Left lung (tissue), 10 donors: Measurements from ENCODE around the gene GAPDHS. TPM values are rescaled to one million over a fixed set of nuclear protein-coding genes. Genes with fewer than 3 reads are reported as not detected.

Source experiments
- ATAC-seq: fragments of 200-7000 bp; cut with Tn5 transposase; one replicate; pipeline ENCODE4 v1.9.1; 2020; ENCODE audit warnings: moderate library complexity
- DNase-seq, 4 donors: peaks; one replicate each; pipeline ENCODE4 v3.0.0-alpha.2; 2013 to 2020
- H3K27ac ChIP-seq, 2 donors: fragments of 200-600 bp; sonication (generic) in 1 of 2; one replicate each; pipeline versions ENCODE4 v1.5.0 to v1.8.0; 2020 to 2021
- H3K27me3 ChIP-seq, 2 donors: fragments of 200-600 bp; sonication (generic) in 1 of 2; one replicate each; pipeline versions ENCODE4 v1.5.0 to v1.8.0; 2020 to 2021
- H3K36me3 ChIP-seq, 2 donors: fragments of 200-600 bp; sonication (generic) in 1 of 2; one replicate each; pipeline versions ENCODE4 v1.5.0 to v1.8.0; 2020 to 2021
- H3K4me1 ChIP-seq, 2 donors: fragments of 200-600 bp; one replicate each; pipeline ENCODE4 v1.8.0; 2021
- H3K4me3 ChIP-seq, 2 donors: fragments of 200-600 bp; sonication (generic) in 1 of 2; one replicate each; pipeline versions ENCODE4 v1.5.0 to v1.8.0; 2020 to 2021; ENCODE audit warnings: mild to moderate bottlenecking in 1 of 2
- H3K9me3 ChIP-seq, 2 donors: fragments of 200-600 bp; sonication (generic) in 1 of 2; one replicate each; pipeline versions ENCODE4 v1.5.0 to v1.8.0; 2020 to 2021
- CTCF ChIP-seq, 2 donors: fragments of 200-600 bp; sonication (generic) in 1 of 2; IDR thresholded peaks; one replicate each; pipeline versions ENCODE4 v1.5.0 to v1.8.0; 2021; ENCODE audit warnings: antibody characterized with exemption in 2 of 2
- intact Hi-C, 2 donors: fragments of 100-400 bp; cut with DNase I; formaldehyde crosslinking; loops; one replicate each; pipeline versions ENCODE4 v1.11.2 to v1.14.2; 2022
- polyA plus RNA-seq, 6 donors: library from polyadenylated mRNA; unstranded; fragments of 120-200 nt; gene quantifications; one replicate each; pipeline ENCODE4 v1.2.1, GENCODE V29; 2013; ENCODE audit not compliant: insufficient read length in 6 of 6
- total RNA-seq, 2 donors: library from RNA; stranded (reverse); fragmentation: NEBNext Ultra II Directional; extraction: Animal tissue kit (Norgen Biotek cat#: 25700); gene quantifications; one replicate each; pipeline ENCODE4 v1.2.1, GENCODE V29; 2021
- donor health status: DM: no; HTN: yes; CAD: no.
- donor health status: DM: no; HTN: no; CAD: no.

The GAPDHS gene
- total and polyA plus RNA-seq, 8 donors: not detected

- H3K27me3 ChIP-seq: peaks cover 13 to 56% of the 10 kb centered on the region in 2 donors
- no peak overlapping the region for H3K27ac ChIP-seq
- ATAC-seq: no peak
- intact Hi-C loops: no loop called here
- H3K4me1 ChIP-seq: peaks cover 0 to 8% of the 10 kb centered on the region in 2 donors
- no peak for TF ChIP-seq CTCF (IDR thresholded peaks at IDR 0.05)
- H3K9me3 ChIP-seq: no peaks in the 10 kb centered on the region
- H3K4me3 ChIP-seq: no peak overlapping the region
- DNase-seq: no peak
- peaks cover 0 to 3% of the 10 kb centered on the region in 2 donors for H3K36me3 ChIP-seq
Observed at GRCh38 chr19:35556025-35556590, 22.9 kb downstream of the GAPDHS start.

- no peak for ATAC-seq
- TF ChIP-seq CTCF (IDR thresholded peaks at IDR 0.05): no peak
- H3K36me3 ChIP-seq: no peaks in the 10 kb centered on the region
- no peak overlapping the region for H3K27ac ChIP-seq
- intact Hi-C loops: no loop called here
- H3K4me1 ChIP-seq: peaks cover 0 to 8% of the 10 kb centered on the region in 2 donors
- H3K4me3 ChIP-seq: no peak overlapping the region
- no peaks in the 10 kb centered on the region for H3K9me3 ChIP-seq
- no peak for DNase-seq
- peaks cover 13 to 65% of the 10 kb centered on the region in 2 donors for H3K27me3 ChIP-seq
Observed at GRCh38 chr19:35556846-35557538, 23.7 kb downstream of the GAPDHS start.

- no peaks in the 10 kb centered on the region for H3K36me3 ChIP-seq
- DNase-seq: peak in 3 of 4 donors; percentile 7 to 91 (median 60)
- no peak for TF ChIP-seq CTCF (IDR thresholded peaks at IDR 0.05)
- H3K4me1 ChIP-seq: peaks cover 0 to 8% of the 10 kb centered on the region in 2 donors
- peaks cover 13 to 71% of the 10 kb centered on the region in 2 donors for H3K27me3 ChIP-seq
- H3K9me3 ChIP-seq: no peaks in the 10 kb centered on the region
- intact Hi-C loops: no loop called here
- H3K27ac ChIP-seq: no peak overlapping the region
- peak overlapping the region; percentile 15 to 34 for H3K4me3 ChIP-seq
- ATAC-seq: peak; percentile 85
Observed at GRCh38 chr19:35557539-35558399, 24.5 kb downstream of the GAPDHS start.

GRCh38 chr19:35558400-35559280 lies 25.4 kb downstream of the GAPDHS start:
- H3K36me3 ChIP-seq: no peaks in the 10 kb centered on the region
- H3K4me1 ChIP-seq: peaks cover 0 to 8% of the 10 kb centered on the region in 2 donors
- peak overlapping the region; percentile 15 to 34 for H3K4me3 ChIP-seq
- no peaks in the 10 kb centered on the region for H3K9me3 ChIP-seq
- TF ChIP-seq CTCF (IDR thresholded peaks at IDR 0.05): no peak
- peaks cover 13 to 79% of the 10 kb centered on the region in 2 donors for H3K27me3 ChIP-seq
- no peak for ATAC-seq
- DNase-seq: peak in 1 of 4 donors; percentile 42
- H3K27ac ChIP-seq: no peak overlapping the region
- intact Hi-C loops: no loop called here
